RWPE2 (cell line): Measurements from ENCODE around the gene KCTD20.

Experiments
- ATAC-seq: fragments of 200-7000 bp; cut with Tn5 transposase; 3 replicates; pipeline ENCODE4 v1.9.1; 2021; ENCODE audit warnings: low read depth
- DNase-seq: peaks from one replicate; pipeline ENCODE4 v3.0.0-alpha.2; 2020; ENCODE audit warnings: low spot score
- H3K27ac ChIP-seq: fragments of 450-650 bp; 2 replicates; pipeline ENCODE4 v1.5.1; 2017; ENCODE audit warnings: mild to moderate bottlenecking; ENCODE audit not compliant: poor library complexity, severe bottlenecking
- H3K27me3 ChIP-seq: fragments of 250-450 bp; sonication (Bioruptor Pico); 2 replicates; pipeline ENCODE4 v1.5.1; 2021; ENCODE audit warnings: mild to moderate bottlenecking, moderate library complexity; ENCODE audit not compliant: insufficient read depth, poor library complexity, severe bottlenecking
- H3K36me3 ChIP-seq: fragments of 250-450 bp; sonication (Bioruptor Pico); 2 replicates; pipeline ENCODE4 v1.5.1; 2020; ENCODE audit warnings: low read depth, mild to moderate bottlenecking, moderate library complexity
- H3K4me1 ChIP-seq: fragments of 250-450 bp; sonication (Bioruptor Pico); 2 replicates; pipeline ENCODE4 v1.5.1; 2021; ENCODE audit warnings: mild to moderate bottlenecking, moderate library complexity; ENCODE audit not compliant: insufficient read depth, poor library complexity, severe bottlenecking
- H3K4me3 ChIP-seq: fragments of 250-450 bp; sonication (Bioruptor Pico); 2 replicates; pipeline ENCODE4 v1.5.1; 2021; ENCODE audit warnings: mild to moderate bottlenecking, moderate library complexity; ENCODE audit not compliant: severe bottlenecking
- H3K9me3 ChIP-seq: fragments of 250-450 bp; sonication (Bioruptor Pico); 2 replicates; pipeline ENCODE4 v1.5.1; 2021; ENCODE audit warnings: mild to moderate bottlenecking, moderate library complexity; ENCODE audit not compliant: severe bottlenecking
- CTCF ChIP-seq: fragments of 450-650 bp; IDR thresholded peaks from one replicate; pipeline ENCODE4 v1.5.1; 2017; ENCODE audit warnings: mild to moderate bottlenecking, moderate library complexity; ENCODE audit not compliant: poor library complexity, severe bottlenecking

Gene KCTD20

DNA sequence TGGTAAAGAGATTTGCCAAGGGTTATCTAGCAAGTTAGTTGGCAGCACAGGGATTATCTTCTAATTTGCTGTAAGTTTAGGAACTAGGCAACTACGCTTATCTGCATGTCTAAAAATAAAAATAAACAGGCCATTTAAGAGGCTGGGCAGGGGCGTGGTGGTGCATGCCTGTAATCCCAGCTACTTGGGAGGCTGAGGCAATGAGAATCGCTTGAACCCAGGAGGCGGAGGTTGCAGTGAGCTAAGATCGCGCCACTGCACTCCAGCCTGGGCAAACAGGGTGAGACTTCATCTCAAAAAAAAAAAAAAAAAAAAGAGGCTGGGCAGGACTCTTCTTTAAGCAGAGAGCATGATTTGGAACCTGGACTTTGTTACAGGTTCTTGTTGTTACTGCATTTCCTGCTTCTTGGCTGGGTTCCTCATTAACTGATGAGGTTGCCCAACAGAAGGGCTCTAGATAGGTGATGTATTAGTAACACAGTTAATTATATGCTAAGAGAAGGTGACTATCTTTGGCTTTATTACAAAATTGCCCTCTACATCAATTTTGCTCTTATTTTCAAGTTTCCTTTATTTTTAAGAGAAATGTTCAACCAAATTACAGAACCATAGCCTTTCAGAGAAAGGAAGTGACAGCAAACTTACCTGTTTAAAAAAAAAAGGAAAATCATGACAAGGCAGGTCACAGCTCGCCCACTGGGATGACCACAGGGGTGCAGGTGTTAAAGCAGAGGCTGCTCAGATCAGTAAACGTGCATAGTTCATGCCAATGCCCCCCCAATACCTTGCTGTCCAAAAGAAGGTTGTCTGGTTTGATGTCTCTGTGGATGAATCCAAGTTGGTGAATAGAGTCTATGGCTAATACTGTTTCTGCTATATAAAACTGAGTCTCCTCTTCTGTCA, 72.0 kb downstream of the KCTD20 start:
- Histone ChIP-seq H3K36me3 (peaks cover 41% of the 10 kb centered on the region), H3K27me3 (no peaks in the 10 kb centered on the region), H3K4me3 (no peak overlapping the region), H3K9me3 (no peaks in the 10 kb centered on the region), H3K4me1 (peaks cover 9% of the 10 kb centered on the region), H3K27ac (no peak overlapping the region)
- DNase-seq (no peak), ATAC-seq (no peak)
- TF ChIP-seq CTCF: no peak

DNA sequence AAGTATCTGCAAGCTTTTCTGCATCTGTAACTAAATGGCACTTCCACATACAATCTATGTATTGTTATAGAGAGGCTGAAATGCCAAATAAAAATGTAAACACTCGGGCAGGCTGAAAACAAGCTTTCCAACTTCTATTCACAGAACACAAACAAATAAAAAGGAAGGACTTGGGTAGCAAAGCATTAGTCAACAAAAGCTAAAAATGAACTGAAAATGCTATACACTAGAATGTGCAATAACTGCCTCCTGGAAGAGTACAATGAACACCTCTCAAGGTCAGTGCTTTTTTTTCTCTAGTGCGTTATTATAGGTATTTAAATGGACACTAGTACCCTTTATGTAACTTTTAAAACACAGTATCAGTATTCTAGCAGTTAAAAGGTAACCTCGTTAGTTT, 73.0 kb downstream of the KCTD20 start:
- no peaks in the 10 kb centered on the region for H3K27me3 ChIP-seq
- H3K4me1 ChIP-seq: peaks cover 9% of the 10 kb centered on the region
- DNase-seq: no peak
- no peak for ATAC-seq
- no peaks in the 10 kb centered on the region for H3K9me3 ChIP-seq
- TF ChIP-seq CTCF: no peak
- H3K27ac ChIP-seq: no peak overlapping the region
- H3K4me3 ChIP-seq: no peak overlapping the region
- H3K36me3 ChIP-seq: peaks cover 46% of the 10 kb centered on the region

- Histone ChIP-seq H3K27ac (no peak overlapping the region), H3K27me3 (no peaks in the 10 kb centered on the region), H3K4me3 (no peak overlapping the region), H3K4me1 (peaks cover 9% of the 10 kb centered on the region), H3K36me3 (peaks cover 50% of the 10 kb centered on the region), H3K9me3 (no peaks in the 10 kb centered on the region)
- ATAC-seq (no peak), DNase-seq (no peak)
- no peak for TF ChIP-seq CTCF
Observed at GRCh38 chr6:36516559-36516958, 73.8 kb downstream of the KCTD20 start.

DNA sequence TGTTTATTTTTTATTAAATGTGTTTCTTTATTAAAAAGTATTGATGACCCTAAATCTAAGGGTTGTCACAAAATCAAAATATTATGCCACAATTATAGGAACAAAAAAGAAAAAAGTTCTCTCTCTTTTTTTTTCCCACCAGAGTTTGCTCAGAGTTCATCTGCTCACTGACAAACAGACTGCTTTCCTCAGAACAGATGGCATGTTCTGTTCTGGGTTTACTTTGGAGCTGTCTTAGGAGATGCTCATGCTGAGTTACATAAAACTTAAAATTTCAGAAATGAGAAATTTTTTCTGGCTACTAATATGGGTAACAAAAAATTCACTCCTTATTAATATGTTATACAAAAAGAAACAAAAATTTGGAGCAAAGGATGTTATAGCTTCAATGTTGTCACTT, 74.2 kb downstream of the KCTD20 start:
- Histone ChIP-seq H3K27me3 (no peaks in the 10 kb centered on the region), H3K36me3 (peaks cover 50% of the 10 kb centered on the region), H3K4me3 (no peak overlapping the region), H3K4me1 (peaks cover 9% of the 10 kb centered on the region), H3K9me3 (no peaks in the 10 kb centered on the region), H3K27ac (no peak overlapping the region)
- DNase-seq: no peak
- TF ChIP-seq CTCF: no peak
- no peak for ATAC-seq

- DNase-seq (no peak), ATAC-seq (no peak)
- no peaks in the 10 kb centered on the region for H3K27me3 ChIP-seq
- H3K9me3 ChIP-seq: no peaks in the 10 kb centered on the region
- peaks cover 9% of the 10 kb centered on the region for H3K4me1 ChIP-seq
- peaks cover 50% of the 10 kb centered on the region for H3K36me3 ChIP-seq
- TF ChIP-seq CTCF: no peak
- no peak overlapping the region for H3K27ac ChIP-seq
- no peak overlapping the region for H3K4me3 ChIP-seq
Observed at GRCh38 chr6:36517408-36517807, 74.6 kb downstream of the KCTD20 start.
